GM19238 (cell line): Measurements from ENCODE around the gene ASTN2.

Source experiments
- DNase-seq: peaks from one replicate; pipeline ENCODE4 v3.0.0; 2011; ENCODE audit warnings: low spot score; ENCODE audit not compliant: insufficient read length

The ASTN2 gene

GRCh38 chr9:117122102-117122501 is 292.8 kb downstream of the ASTN2 start:
- no peak for DNase-seq

GRCh38 chr9:117121316-117121715 is 293.5 kb downstream of the ASTN2 start:
- no peak for DNase-seq

DNA sequence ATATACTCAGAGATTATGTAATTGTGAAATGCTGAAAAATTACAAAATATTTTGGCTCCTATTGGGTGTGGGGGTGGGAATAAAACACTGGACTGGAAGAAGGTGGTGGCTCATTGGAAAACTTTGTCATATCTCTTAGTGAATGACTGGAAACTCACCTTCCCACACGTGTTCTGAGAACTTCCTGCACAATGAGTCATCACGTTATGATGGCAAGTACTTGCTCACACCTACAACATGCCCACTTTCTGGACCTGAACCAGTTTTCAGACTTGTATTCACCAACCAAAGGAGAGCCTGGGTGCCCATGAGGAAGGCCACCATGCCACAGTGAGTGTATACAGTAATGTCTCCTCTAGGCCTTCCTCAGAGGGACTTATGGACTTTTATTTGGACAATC is 294.8 kb downstream of the ASTN2 start:
- no peak for DNase-seq

GRCh38 chr9:117116084-117116483 is 298.8 kb downstream of the ASTN2 start:
- DNase-seq: no peak

DNA sequence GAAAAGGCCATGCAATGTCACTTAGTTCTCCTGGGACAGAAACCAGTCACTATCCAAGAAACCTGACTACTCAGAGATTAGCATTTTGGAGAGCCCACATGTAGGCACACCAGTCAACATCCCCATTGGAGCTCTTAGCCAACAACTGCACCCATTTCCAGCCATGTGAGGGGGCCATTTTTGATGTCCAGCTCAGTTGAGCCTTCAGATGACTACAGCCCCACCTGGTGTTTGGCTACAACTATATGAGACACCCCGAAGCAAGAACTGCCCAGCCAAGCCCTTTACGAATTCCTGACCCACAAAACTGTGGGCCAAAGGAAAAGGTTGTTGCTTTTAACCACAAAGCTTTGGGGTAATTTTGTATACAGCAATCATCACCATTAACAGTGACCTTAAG is 300.1 kb downstream of the ASTN2 start:
- DNase-seq: no peak

DNA sequence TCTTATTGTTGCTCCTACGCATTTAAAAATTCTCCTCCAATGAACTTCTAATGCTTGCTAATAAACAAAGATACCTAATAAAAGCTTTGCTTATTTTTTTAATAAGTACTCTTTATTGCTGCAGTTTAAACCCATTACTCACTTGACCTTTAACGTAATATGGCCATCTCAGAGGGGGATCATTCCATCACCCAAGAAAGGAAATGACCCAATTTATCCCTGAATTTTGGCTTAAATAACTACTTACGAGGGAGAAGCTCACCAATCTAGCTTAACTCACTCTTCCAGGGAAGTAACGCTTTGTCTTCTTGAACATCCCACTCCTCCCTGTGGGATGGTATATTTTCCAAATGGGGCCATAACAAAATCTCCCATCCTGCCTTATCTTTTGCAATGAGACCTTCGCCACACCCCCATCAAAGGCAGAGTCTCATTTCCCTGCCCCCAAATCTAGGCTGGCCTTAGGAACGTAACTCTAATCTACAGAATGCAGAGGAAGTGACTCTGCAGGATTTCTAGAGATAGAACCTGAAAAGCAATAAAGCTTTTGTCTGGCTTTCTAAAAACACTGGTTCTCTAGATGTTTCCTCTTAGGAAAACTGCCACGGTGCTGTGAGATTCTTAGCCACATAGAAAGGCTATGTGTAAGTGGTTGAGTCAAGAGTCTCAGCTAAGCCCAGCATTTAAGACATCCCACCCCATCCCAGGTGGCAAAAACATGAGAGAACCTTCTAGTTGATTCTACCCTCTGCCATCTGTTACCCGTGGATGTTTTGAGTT is 310.0 kb downstream of the ASTN2 start:
- no peak for DNase-seq

GRCh38 chr9:117104206-117104605 is 310.7 kb downstream of the ASTN2 start:
- no peak for DNase-seq

DNA sequence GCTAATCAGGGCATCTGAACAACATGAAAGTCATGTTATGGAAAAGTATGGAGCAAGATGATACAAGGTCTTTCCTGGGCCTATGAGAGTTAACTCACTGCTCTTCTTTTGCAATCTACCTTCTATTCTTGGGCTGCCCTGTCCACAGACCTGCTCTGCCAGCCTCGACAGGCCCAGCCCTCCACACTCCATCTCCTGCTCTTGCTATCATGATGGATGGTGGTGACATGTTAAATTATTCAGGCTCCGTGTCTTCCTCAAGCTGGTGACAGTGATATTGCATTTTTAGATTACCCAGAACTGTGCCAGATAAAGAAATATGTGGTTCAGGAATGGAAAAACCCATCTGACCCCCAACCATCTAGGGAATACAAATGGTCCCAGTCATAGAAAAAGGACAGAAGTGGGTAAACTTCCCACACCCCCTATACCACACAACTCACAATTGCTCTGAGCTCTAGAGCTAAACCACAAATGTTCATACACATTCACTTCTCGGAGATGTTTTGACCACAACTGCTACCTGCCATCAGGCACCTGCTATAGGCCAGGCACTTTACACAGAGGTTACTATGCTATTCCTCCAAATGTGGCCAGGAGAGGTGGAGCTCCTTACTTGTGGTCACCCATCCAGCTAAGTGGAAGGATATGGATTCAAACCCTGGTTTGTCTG is 311.3 kb downstream of the ASTN2 start:
- DNase-seq: no peak

GRCh38 chr9:117101008-117101407 is 313.8 kb downstream of the ASTN2 start:
- DNase-seq: no peak

GRCh38 chr9:117098331-117098730 is 316.5 kb downstream of the ASTN2 start:
- DNase-seq: no peak

DNA sequence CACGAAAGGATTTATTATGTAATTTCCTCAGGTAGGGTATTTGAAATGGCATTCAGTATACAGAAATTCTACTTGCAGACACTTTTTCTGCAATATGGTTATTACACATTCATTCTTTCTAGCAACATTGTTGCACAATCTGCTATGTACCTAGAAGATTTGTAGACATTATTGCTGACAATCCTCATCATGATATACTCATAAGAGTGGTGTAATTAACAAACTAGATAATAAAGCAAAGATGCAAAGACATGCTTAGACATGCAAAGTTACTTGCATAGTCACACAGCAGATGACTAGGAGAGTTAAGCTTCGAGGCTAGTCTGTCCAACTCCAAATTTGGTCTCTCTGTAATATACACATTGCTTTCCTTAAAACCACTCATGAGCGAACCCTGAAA is 317.1 kb downstream of the ASTN2 start:
- DNase-seq: no peak

- DNase-seq: no peak
These were observed 318.7 kb downstream of the ASTN2 start for GRCh38 chr9:117096138-117096537.

DNA sequence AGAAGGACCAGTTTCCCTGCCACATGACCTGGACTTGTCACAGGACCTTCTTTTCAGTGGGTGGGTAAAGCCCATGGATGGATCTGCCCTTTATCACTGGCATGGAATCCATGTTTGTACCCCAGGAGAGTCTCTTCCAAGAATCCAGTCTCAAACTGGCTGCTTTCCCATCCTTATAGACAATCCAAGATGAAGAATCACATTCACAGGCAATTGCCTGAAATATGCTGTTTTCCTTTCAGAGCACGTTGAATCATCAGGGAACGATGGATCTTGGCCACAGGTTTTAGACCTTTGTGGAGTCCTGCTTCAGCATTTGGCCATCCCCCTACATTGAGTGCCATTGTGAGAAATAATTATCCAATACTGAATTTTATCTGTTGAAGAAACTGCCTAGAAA is 319.8 kb downstream of the ASTN2 start:
- no peak for DNase-seq

- no peak for DNase-seq
These were observed 320.7 kb downstream of the ASTN2 start for GRCh38 chr9:117093891-117094844.

GRCh38 chr9:117092582-117092981 is 322.3 kb downstream of the ASTN2 start:
- DNase-seq: no peak

DNA sequence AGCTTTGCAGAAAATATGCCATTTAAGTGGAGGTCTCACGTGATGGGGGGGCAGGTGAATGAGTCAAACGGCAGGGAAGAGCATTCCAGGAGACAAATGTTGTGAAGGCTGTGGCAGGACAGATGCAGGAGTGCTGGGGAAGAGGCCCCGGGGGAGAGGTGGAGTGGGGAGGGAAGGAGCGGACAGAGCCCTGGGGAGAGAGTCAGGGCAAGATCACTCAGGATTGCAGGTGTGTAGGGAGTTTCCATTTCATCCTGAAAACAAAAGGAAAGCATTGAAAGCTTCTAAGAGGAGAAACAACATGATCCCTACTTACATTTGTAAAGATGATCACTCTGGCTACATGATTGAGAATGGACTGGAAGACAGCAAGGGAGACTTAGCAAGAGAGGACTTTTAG is 323.3 kb downstream of the ASTN2 start:
- DNase-seq: no peak

- DNase-seq: no peak
These were observed 326.1 kb downstream of the ASTN2 start for GRCh38 chr9:117088786-117089185.

GRCh38 chr9:117088140-117088539 is 326.7 kb downstream of the ASTN2 start:
- no peak for DNase-seq

DNA sequence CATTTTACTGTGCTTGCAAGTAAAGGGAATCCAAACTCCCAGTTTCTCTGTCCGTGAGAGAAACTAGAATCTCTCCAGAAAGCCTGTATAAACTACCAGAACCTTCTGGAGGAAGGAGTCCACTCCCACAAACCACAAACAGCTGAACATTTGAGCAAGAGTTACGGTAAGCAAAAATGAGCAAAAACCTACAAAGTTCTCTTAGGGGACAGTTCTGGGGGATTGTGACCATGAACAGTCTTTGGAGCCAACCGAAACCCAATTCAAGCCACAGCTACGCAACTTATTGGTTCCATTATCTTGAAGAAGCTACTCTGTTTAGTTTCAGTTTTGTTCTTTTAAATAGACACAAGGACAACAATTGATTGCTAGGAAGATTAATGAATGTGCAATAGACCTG is 330.6 kb downstream of the ASTN2 start:
- no peak for DNase-seq

DNA sequence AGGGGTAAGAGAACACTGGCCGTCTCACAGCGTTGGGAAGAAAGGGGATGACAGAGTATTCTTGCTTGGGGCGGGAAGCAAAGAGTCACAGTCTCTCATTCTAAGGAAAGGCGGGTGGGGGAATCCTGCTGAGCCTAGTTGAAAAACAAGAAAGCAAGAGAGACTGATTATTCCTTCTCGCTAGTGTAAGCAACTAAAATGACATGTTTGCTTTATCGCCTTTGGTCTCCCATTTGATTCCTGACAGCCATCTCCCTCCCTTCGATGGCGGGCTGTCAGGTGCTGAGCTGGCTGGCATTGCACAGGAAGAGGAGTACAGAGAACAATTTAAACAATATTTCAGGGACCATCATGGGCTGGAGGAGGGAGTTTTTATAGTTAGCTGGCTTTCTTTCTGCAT is 331.3 kb downstream of the ASTN2 start:
- DNase-seq: no peak

DNA sequence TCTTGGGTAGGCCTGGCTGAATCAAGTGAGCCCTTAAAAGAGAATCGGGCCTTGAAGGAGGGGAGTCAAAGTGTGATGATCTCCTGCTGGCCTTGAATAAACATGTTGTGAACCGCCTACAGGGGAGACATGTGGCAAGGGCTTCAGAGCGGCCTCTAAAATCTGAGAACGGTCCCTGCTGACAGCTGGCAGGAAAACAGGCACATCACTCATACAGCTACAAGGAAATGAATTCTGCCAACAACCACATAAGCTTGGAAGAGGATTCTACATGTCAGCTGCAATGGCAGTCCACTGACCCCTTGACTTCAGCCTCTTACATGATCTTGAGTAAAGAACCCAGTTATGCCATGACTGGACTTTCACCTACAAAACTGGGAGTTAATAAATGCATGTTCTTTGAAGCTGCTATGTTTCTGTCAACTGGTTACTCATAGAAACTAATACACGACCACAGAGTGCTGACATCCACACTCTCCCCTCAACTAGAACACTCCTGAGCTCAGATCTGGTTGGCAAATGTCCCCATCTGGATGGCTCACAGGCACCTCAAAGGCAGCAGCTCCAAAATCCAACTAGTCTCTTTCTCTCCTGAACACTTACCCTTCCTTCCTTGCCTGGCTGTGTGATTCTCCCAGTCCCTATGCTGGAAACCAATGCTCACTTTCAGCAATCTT is 333.1 kb downstream of the ASTN2 start:
- no peak for DNase-seq
